ENCODE measurements around the gene MAP3K14. TPM values are rescaled to one million over a fixed set of nuclear protein-coding genes. Genes with fewer than 3 reads are reported as not detected.
A peak's percentile ranks its signal among the peaks of the same experiment; 100 is the strongest.

The MAP3K14 gene
- total RNA-seq, 1 donor from 2014 or later = 5.2 TPM

DNA sequence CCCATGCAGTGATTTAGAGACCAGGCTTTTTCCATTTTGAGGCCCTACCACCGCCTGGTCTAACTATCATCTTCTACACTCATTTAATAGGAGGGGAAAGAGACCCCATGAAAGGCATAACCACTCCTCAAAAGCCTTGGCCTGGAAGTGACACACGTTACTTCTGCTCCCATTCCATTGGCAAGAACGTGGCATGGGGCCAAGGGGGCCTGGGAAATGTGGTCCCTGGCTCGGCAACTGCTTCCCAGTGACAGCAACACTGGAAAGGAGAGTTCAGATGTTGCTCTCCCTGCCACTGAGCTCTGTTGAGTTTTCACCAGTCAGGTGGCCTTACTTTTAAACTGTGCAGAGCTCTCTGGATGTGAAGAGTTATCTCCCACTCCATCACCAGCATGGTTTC lies 45.2 kb upstream of the MAP3K14 start:
- TF ChIP-seq, protein P1, sequence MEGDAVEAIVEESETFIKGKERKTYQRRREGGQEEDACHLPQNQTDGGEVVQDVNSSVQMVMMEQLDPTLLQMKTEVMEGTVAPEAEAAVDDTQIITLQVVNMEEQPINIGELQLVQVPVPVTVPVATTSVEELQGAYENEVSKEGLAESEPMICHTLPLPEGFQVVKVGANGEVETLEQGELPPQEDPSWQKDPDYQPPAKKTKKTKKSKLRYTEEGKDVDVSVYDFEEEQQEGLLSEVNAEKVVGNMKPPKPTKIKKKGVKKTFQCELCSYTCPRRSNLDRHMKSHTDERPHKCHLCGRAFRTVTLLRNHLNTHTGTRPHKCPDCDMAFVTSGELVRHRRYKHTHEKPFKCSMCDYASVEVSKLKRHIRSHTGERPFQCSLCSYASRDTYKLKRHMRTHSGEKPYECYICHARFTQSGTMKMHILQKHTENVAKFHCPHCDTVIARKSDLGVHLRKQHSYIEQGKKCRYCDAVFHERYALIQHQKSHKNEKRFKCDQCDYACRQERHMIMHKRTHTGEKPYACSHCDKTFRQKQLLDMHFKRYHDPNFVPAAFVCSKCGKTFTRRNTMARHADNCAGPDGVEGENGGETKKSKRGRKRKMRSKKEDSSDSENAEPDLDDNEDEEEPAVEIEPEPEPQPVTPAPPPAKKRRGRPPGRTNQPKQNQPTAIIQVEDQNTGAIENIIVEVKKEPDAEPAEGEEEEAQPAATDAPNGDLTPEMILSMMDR (IDR thresholded peaks at IDR 0.05; ENCODE audit: unreplicated experiment) = no peak
- peaks cover 2% of the 10 kb centered on the region for H3K27me3 Mint-ChIP-seq (ENCODE audit: unreplicated experiment)
- no peak for DNase-seq (ENCODE audit: low spot score)
- H3K4me3 Mint-ChIP-seq (ENCODE audit: unreplicated experiment) = no peak overlapping the region
- H3K27ac Mint-ChIP-seq (ENCODE audit: unreplicated experiment) = no peak overlapping the region
- peaks cover 6% of the 10 kb centered on the region for H3K4me1 Mint-ChIP-seq (ENCODE audit: unreplicated experiment)
- no peaks in the 10 kb centered on the region for H3K36me3 Mint-ChIP-seq (ENCODE audit: low read depth, unreplicated experiment)
- H3K9me3 Mint-ChIP-seq (ENCODE audit: unreplicated experiment) = no peaks in the 10 kb centered on the region

DNA sequence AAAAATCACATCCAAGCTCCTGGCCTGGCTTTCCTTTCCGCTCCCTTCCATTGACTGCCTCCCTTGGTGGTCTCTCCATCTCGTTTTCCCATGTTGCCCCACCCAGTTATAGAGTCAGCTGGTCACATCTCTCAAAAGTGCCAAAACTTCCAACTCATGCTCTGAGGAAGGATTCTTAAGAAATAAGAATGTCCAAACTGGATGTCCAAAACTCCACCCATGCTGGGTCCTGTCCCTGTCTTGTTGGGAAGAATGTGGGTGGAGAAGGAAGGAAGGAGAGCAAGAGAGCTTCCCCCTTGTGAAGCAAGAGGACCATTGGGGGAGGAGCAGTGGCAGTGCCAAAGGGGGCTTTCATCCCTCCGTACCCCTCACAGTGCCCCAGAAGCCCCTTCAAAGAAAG lies 44.6 kb upstream of the MAP3K14 start:
- no peak for DNase-seq (ENCODE audit: low spot score)
- H3K9me3 Mint-ChIP-seq (ENCODE audit: unreplicated experiment) = no peaks in the 10 kb centered on the region
- H3K4me3 Mint-ChIP-seq (ENCODE audit: unreplicated experiment) = no peak overlapping the region
- H3K27me3 Mint-ChIP-seq (ENCODE audit: unreplicated experiment) = peaks cover under 1% of the 10 kb centered on the region
- no peak overlapping the region for H3K27ac Mint-ChIP-seq (ENCODE audit: unreplicated experiment)
- TF ChIP-seq, protein P1 (IDR thresholded peaks at IDR 0.05; ENCODE audit: unreplicated experiment) = no peak
- no peaks in the 10 kb centered on the region for H3K36me3 Mint-ChIP-seq (ENCODE audit: low read depth, unreplicated experiment)
- peaks cover 6% of the 10 kb centered on the region for H3K4me1 Mint-ChIP-seq (ENCODE audit: unreplicated experiment)

DNA sequence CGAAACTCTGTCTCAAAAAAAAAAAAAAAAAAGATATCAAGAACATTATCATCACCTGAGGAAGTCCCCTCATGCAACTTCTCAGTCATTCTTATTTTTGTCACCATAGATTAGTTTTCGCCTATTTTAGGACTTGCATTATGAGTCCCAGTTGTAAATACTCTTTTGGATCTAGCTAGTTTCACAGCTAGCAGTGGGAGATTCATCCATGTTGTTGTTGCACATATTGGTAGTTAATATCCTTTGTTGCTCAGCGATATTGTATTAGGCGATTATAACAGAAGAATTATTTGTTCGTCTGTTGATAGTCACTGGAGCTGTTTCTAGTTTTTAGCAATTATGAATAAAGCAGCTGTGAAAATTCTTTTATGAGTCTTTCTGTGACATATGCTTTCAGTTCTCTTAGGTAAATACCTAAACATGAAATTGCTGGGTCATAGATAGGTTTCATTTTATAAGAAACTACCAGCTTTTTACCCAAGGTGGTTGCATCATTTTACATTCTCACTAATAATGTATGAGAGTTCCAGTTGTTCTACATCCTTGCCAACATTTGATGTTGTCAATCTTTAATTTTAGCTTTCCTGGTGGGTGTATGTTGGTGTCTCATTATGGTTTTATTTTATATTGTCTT lies 40.7 kb upstream of the MAP3K14 start:
- H3K4me1 Mint-ChIP-seq (ENCODE audit: unreplicated experiment) = peaks cover 15% of the 10 kb centered on the region
- TF ChIP-seq, protein P1 (IDR thresholded peaks at IDR 0.05; ENCODE audit: unreplicated experiment) = no peak
- no peaks in the 10 kb centered on the region for H3K36me3 Mint-ChIP-seq (ENCODE audit: low read depth, unreplicated experiment)
- no peaks in the 10 kb centered on the region for H3K9me3 Mint-ChIP-seq (ENCODE audit: unreplicated experiment)
- no peak overlapping the region for H3K27ac Mint-ChIP-seq (ENCODE audit: unreplicated experiment)
- no peak overlapping the region for H3K4me3 Mint-ChIP-seq (ENCODE audit: unreplicated experiment)
- no peak for DNase-seq (ENCODE audit: low spot score)
- H3K27me3 Mint-ChIP-seq (ENCODE audit: unreplicated experiment) = peaks cover 7% of the 10 kb centered on the region

DNA sequence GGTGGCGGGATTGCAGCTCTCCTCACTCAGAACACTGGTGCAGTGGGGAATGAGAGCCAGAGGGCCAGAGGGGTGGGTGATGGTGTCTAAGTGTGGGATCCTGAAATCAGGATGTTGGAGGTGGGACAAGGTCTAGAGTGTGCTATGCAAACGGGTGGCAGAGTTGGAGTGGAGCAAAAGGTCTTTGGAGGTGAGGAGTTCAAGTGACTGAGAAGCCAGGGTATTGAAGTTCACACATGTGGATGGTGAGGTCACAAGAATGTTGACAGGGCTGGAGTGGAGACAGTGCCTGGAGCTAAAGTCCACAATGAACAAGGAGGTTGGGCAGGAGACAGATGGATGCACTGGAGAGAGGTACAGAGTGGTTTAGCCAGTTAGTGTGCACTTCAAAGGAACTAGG lies 38.3 kb upstream of the MAP3K14 start:
- Mint-ChIP-seq H3K27me3 (ENCODE audit: unreplicated experiment) (peaks cover 7% of the 10 kb centered on the region), H3K27ac (ENCODE audit: unreplicated experiment) (peak overlapping the region; percentile 44), H3K36me3 (ENCODE audit: low read depth, unreplicated experiment) (no peaks in the 10 kb centered on the region), H3K4me3 (ENCODE audit: unreplicated experiment) (no peak overlapping the region), H3K9me3 (ENCODE audit: unreplicated experiment) (no peaks in the 10 kb centered on the region), H3K4me1 (ENCODE audit: unreplicated experiment) (peaks cover 15% of the 10 kb centered on the region)
- TF ChIP-seq, protein P1 (IDR thresholded peaks at IDR 0.05; ENCODE audit: unreplicated experiment) = no peak
- no peak for DNase-seq (ENCODE audit: low spot score)

DNA sequence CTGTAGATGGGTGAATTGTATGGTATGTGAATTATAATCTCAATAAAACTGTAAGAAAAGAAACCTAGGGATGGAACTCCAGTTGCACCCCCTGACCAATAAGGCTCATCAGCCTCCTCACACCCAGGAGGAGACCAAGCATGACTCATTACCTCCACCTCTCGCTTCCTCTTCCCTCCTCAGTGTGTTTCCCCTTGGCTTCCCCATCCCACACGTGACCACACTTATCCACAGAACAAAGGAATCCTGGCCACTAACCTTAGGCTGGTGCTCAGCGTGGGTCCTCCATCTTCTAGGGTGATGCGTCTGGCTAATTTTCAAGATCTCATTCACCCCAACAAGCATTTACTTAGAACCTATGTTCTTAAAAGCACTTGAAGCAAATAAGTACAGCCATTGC lies 36.2 kb upstream of the MAP3K14 start:
- Mint-ChIP-seq H3K4me1 (ENCODE audit: unreplicated experiment) (peaks cover 15% of the 10 kb centered on the region), H3K4me3 (ENCODE audit: unreplicated experiment) (no peak overlapping the region), H3K36me3 (ENCODE audit: low read depth, unreplicated experiment) (no peaks in the 10 kb centered on the region), H3K27me3 (ENCODE audit: unreplicated experiment) (peaks cover 7% of the 10 kb centered on the region), H3K27ac (ENCODE audit: unreplicated experiment) (peak overlapping the region; percentile 45), H3K9me3 (ENCODE audit: unreplicated experiment) (no peaks in the 10 kb centered on the region)
- TF ChIP-seq, protein P1 (IDR thresholded peaks at IDR 0.05; ENCODE audit: unreplicated experiment) = no peak
- DNase-seq (ENCODE audit: low spot score) = no peak

All from endothelial cell (in vitro differentiated cells).